ENCODE data around the gene ZNF282. TPM values are rescaled to one million over a fixed set of nuclear protein-coding genes. Genes with fewer than 3 reads are reported as not detected.
"Not testable (repeated sequence)": the region's sequence is repeated elsewhere in the genome, so short reads cannot be mapped to it uniquely, and the experiment has no call there.

ZNF282 gene
- total RNA-seq, 1 donor from 2014 or later, result 21.4 TPM

- no peak for DNase-seq (ENCODE audit: low read depth in 2 of 2)
Observed at GRCh38 chr7:149255174-149255573, 59.8 kb downstream of the ZNF282 start.

GRCh38 chr7:149256568-149256967 lies 61.2 kb downstream of the ZNF282 start:
- DNase-seq (ENCODE audit: low read depth in 2 of 2), result no peak

GRCh38 chr7:149257146-149257545 lies 61.8 kb downstream of the ZNF282 start:
- peak in 1 of 2 donors; percentile 55 for DNase-seq (ENCODE audit: low read depth in 2 of 2)

- DNase-seq (ENCODE audit: low read depth in 2 of 2), result peak in 1 of 2 donors; percentile 16
Observed at GRCh38 chr7:149261316-149261828, 66.0 kb downstream of the ZNF282 start.

- peak; percentile 91 to 94 for DNase-seq (ENCODE audit: low read depth in 2 of 2)
Observed at GRCh38 chr7:149261829-149262617, 66.7 kb downstream of the ZNF282 start, which contains the start of gene ZNF783. Gene ZNF783 (plus strand): TSS chr7:149262196. CDS start chr7:149262334, 138 bp downstream.

- DNase-seq (ENCODE audit: low read depth in 2 of 2), result no peak
Observed at GRCh38 chr7:149266451-149266850, 71.1 kb downstream of the ZNF282 start.

GRCh38 chr7:149267733-149268132 lies 72.4 kb downstream of the ZNF282 start:
- no peak for DNase-seq (ENCODE audit: low read depth in 2 of 2)

GRCh38 chr7:149274424-149274823 lies 79.1 kb downstream of the ZNF282 start:
- DNase-seq (ENCODE audit: low read depth in 2 of 2), result not testable (repeated sequence)

Other genes with a start within 250 kb of the ZNF282 start
- 210 and 258 TPM in 2 replicates for gene PDIA4, start 167.0 kb upstream of the ZNF282 start, total RNA-seq
- gene ZNF786, start 104.8 kb upstream of the ZNF282 start, total RNA-seq, result 3.3 and 6.2 TPM in 2 replicates
- 1.5 and 1.8 TPM in 2 replicates for gene ZNF425, start 69.2 kb upstream of the ZNF282 start, total RNA-seq
- gene ZNF398, start 48.1 kb upstream of the ZNF282 start, total RNA-seq, result 3.5 and 5.2 TPM in 2 replicates
- gene ZNF212, start 44.1 kb downstream of the ZNF282 start, total RNA-seq, result 3.4 and 3.5 TPM in 2 replicates
- gene ZNF783, start 66.7 kb downstream of the ZNF282 start, total RNA-seq, result 2.4 and 4.8 TPM in 2 replicates